ENCODE data around the gene TBCE.

TBCE gene

DNA sequence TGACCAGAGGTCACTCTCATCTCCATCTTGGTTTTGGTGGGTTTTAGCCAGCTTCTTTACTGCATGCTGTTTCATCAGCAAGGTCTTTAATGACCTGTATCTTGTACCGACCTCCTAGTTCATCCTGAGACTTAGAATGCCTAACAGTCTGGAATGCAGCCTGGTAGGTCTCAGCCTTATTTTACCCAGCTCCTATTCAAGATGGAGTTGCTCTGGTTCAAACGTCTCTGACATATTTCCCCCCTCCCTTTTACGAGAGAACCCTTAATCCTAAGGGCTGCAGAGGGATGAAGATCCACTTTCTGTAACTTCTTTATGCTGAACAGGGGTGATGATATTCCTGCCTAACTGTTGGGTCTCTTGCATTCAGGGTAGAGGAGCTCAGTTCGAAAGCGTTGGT is 43.2 kb downstream of the TBCE start:
- DNase-seq = no peak

DNA sequence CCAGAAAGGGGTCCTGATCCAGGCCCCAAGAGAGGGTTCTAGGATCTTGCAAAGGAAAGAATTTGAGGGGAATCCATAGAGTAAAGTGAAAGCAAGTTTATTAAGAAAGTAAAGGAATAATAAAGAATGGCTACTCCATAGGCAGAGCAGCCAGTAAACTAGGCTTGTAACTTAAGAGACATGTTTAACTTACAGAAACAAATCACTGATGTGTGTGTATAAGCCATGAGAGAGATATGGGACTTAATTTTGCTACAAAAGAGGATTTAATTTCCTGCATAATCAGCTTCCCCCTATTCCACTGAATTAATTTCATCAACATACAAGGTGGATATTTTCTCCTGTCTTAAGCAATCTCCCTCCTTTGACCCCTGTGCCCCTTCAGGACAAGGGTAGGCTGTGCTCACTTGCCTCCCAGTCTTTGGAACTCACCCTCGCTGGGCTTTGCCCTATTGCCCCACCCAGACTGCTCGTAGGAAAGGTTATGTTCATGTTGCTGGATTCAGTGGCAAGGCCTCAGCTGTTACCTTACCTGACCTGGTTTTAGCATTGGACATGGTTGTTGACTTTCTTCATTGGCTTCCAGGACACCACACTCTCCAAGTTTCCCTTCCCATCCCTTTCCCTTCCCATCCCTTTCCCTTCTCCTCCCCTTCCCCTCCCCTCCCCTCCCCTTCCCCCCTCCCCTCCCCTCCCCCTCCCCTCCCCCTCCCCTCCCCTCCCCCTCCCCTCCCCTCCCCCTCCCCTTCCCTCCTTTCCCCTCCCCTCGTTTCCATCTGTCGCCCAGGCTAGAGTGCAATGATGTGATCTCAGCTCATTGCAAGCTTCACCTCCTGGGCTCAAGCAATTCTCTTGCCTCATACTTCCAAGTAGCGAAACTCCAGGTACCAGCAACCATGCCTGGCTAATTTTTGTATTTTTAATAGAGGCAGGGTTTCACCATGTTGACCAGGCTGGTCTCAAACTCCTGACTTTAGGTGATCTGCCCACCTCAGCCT is 44.6 kb downstream of the TBCE start:
- DNase-seq = no peak

DNA sequence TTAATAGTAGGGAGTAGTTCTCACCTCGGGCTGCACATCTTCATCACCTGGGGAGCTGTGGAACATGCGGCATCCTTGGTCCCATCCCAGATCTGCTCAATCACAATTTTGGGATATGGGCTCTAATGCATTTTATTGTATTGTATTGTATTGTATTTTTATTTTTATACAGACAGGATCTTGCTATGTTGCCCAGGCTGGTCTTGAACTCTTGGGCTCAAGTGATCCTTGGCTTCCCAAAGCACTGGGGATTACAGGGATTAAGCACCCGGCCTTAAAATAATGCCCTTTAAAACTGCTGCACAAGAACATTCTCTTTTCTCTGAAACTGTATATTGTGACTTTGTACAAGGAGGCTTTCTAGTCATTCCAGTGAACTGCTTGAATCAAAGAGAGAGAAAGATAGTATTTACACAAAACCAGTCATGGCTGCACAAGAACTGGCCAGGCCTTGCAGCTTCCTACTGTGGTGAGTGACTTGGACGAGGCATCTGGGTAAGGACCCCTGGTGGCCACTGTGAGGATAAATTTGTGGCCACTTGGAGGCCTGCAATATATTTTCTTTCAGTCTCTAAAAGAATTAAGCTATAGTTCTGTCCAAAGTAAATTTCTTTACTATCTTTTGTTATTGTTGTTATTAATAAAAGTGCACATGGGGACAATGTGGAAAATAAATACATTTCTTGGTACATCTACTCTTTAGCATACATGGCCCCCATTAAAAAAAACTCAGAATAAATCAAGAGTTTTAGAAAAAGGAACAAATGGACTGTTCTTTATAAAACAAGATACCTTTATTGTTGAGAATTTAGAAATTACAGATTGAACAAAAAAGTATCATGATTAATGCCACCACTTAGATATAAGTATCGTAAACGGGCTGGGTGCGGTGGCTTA is 48.0 kb downstream of the TBCE start:
- DNase-seq = peak; percentile 73

DNA sequence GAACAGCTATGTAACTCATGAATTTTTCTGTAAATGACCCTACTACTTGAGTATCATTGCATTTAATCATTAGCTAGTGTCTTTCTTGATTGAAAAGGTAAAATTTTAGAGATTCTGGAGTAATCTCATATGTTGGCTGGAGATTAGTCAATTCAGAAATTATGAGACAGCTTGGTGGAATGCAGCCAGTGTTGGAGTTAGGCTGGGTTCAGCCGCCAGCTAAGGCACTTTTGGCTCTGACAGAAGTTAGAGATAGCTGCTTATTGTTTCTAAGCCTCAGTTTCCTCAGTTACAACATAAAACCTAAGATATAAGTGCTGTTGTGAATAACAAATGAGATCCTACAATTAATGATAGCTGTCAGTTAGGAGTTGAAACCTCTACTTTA is 49.4 kb downstream of the TBCE start:
- DNase-seq = no peak

DNA sequence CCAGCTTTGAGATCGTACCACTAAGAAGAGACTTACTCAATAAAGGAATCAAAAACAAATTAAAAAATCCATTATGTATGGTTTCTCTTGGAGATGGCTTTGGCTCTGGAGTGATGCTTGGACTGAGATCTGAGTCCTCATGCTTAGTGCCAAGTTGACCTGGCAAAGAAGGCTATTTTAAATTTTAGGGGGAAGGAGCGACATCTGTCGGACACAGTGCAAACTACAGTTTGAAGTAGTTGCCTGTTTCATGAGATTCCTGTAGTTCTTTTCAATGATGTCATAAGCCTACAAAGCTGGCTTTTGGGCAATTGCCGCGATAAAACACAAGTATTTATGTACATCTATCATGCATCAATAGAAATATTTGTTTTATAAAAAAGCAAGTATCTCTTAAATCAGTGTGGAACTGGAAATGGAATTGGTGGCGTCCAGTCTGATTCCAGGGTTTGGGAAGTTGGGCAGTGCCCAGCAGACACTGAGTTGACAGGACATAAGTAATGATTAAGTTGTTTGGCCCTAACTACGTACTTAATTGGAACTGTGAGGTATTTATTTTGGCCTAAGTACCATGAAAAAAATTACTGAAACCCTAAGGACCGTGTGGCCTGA is 50.0 kb downstream of the TBCE start:
- DNase-seq = peak; percentile 74

DNA sequence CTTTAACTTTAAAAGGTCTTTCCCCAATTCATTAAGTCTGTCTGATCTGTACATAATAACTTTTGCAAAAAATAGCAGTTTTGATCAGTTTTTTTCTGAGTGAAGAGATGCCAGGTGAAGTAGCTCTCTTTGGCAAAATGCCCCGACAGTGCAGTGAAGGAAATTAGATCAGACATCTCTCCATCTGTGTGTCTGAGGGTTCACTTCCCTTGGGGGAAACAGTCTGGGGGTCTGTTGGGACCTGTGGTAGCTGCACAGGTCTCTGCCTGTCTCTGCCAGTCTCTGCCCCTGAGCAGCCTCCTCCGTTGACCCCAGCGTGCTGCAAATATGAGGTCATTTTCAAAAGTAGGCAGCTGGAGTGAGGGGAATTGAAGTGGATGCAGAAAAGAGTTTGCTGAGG is 54.5 kb downstream of the TBCE start:
- no peak for DNase-seq

DNA sequence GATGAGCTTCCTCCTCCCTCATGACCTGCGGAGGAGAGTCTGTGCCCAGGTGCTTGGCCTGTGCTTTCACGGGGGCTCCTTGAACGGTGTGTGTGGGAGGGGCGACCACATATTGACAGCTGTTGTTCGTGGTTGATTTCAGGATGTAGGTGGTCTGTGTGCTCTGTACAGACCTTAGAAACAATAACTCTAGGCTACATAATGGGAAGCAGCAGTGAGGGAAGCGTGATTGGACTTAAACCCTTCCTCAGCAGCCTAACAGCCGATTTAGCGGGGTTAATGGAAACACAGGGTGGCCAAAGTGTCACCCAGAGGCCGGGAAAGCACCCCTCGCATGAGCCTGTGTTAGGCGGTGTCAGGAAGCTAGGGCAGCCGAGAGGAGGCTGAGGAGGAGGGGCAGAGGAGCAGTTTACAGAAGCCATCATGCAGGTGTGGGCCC is 56.0 kb downstream of the TBCE start:
- peak; percentile 8 for DNase-seq

DNA sequence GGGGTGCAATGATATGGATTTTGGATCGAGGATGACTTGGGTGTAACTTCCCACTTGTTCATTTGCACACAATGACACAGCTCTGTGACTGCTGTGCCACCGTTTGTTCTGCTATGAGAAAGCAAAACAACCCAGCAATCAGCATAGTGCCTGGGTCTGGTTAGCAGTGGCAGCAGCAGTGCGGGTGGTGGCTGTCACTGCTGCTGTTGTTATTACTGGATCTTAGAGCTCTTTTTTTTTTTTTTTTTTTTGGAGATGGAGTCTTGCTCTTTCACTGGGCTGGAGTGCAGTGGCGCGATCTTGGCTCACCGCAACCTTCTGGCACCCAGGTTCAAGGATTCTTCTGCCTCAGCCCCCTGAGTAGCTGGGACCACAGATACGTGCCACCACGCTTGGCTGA is 56.9 kb downstream of the TBCE start:
- no peak for DNase-seq

DNA sequence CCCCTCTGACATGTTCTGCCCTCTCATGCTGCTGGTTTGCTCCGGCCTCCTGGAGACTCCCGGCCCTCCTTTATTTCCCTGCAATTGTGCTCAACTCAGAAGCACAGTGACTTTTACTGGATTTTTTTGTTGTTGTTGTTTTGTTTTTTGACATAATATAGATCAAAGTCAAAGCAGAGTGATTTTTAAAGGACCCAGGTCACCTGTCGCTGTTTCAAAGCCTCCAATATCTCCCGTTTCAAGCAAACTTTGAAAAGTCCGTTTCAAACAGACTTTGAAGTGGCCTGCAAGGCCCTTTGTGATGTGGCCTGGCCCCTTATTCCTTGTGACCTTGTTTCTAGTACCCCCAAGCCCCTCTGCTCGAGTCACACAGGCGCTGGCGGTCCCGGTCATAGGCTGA is 58.1 kb downstream of the TBCE start:
- DNase-seq = no peak

DNA sequence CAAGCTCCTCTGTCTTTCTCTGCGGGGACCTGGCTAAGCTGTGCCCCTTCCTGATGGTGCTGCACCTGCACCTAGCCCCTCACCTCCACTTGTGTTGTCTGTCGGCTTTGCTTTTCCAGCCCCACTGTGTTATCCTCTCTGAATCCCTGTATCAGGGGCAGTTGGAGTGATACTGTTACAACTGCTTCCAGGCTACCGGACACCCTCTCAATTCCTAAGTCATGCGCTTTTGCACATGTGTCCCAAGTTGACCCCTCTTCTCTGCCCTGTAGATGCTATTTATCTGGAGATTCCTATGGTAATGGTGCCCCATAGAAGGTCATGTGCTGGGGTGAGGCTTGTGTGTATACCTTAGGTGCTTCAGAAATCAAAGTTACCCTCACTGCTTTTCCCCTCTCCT is 58.9 kb downstream of the TBCE start:
- DNase-seq = no peak

DNA sequence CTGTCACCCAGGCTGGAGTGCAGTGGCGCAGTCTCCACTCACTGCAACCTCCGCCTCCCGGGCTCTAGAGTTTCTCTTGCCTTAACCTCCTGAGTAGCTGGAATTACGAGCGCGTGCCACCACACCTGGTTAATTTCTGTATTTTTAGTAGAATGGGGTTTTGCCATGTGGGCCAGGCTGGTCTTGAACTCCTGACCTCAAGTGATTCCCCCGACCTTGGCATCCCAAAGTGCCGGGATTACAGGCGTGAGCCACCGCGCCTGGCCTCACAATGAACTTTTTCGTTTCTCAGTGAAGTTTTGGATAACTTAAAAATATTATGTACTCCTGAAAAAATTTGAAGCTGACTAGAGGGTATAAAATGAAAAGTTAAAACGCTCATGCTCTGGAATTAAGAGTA is 59.5 kb downstream of the TBCE start:
- no peak for DNase-seq

DNA sequence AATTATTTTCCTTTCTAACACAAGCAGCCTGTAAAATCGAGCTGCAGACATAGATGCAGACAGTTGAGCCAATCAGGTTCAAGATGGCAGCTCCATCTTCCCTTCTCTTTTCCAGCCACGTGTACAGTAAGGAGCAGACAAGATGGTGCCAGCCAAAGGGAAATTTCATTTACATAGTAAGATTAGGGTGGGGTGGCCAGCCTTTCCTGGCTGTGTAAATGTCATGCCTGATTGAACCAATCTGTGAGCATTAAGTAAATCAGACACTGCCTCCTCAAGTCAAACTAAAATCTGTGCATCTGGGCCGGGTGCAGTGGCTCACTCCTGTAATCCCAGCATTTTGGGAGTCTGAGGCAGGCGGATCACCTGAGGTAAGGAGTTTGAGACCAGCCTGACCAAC is 60.2 kb downstream of the TBCE start:
- DNase-seq = no peak

DNA sequence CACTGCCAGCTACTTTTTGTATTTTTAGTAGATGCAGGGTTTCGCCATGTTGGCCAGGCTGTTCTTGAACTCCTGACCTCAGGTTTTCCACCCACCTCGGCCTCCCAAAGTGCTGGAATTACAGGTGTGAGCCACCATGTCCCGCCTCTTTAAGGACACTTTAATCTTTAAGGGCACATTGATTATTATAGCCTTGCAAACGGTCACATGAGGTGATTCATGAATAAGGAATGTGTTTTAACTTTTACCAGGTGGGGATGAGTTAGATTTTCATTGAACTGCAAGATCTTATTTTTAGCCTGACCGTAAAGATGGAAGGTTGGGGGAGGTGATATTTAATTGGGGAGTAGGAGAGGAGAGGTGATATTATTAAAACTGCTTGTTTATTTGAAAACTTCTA is 61.9 kb downstream of the TBCE start:
- no peak for DNase-seq

DNA sequence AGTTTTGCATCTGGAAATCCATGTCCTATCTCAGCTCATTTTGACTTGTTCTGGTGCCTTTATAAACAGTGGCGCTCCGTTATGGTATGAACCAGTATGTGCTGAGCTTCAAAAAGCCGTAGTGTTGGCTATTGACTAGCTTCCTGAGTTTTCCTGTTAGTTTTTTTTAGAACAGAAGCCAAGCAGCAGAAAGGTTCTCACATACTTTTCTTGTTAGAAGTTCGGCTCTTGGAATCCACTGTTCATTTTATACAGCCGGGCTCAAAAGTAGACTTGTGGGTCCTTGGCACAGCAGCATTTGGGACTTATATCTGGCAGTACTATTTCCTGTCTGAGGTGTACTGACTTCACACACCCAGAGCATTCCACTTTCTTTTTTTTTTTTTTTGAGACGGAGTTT is 63.8 kb downstream of the TBCE start:
- no peak for DNase-seq

DNA sequence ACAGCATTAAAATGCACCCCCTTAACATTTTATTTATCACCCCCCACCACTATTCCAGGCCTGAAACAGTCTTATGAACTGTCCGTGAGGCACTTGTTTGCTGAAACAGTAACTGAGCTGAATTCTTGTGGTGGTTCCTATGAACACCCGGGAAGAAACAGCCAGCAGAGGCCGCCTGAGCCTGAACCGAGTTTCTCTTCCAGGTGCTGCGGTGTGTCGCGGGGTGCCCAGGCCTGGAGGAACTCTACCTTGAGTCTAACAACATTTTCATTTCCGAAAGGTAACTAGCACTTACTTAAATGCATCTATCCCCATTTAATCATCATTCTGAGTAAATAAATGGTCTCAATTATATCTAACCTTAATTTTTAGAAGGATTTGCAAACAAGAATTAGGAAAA is 66.8 kb downstream of the TBCE start:
- no peak for DNase-seq

DNA sequence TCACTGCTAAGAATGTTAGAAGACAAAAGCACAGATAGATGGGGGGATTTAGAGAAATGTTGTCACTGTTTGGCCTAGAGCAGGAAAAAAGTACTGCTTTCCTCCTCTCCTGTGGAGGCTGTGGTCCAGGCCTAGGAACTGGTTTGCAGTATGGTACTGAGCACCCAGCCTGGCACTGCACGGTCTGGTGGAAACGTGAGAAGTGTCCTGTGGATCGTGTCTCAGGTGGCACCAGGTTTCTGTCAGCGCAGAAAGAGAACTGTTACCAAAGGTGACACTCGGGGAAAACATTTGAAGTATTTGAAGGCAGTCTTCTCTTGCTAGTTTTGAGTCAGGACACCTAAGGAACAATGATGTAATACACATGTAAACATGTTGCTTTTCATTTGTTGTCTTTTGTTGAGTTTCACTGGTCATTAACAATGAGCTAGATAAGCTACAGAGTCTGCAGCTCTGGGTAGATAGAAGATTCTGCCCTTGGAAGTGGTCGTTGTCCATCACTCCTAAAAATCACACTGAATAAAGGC is 74.0 kb downstream of the TBCE start:
- DNase-seq = no peak

DNA sequence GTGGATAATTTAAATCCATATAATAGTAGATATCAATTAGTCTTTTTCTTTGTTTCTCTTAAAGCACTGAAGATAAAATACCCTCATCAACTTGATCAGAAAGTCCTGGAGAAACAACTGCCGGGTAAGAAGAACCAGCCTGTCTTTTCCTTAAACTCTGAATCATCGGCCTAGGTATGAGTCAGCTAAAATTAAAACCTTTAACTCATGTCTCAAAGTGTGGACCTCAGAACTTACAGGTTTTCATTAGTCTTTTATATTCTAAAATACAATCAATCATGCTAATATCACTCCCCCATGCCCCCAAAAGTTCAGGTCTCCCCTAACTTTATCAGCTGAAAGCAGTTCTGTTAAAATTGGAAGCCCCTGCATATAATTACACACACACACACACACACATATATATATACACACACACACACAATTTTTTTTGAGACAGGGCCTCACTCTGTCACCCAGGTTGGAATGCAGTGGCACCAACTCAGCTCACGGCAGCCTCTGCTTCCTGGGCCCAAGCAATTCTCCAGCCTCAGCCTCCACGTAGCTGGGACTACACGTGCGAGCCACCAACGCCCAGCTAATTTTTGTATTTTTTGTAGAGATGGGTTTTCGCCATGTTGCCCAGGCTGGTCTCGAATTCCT is 75.7 kb downstream of the TBCE start:
- DNase-seq = peak; percentile 20

DNA sequence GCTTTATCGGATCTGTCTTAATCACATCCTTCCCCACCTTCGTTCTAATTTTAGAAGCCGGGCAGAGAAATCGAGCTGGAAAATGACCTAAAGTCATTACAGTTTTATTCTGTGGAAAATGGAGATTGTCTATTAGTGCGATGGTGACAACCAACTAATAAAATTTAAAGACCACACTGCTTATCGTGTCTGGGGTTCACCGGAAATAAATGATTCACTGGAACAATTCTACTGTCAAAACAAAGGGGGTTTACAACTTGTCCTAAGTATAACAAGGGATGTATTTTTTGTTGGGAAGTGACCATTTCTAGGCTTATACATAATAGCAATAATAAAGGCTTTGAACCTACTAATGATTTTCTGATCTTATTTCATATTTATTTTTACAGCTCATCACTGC is 81.4 kb downstream of the TBCE start:
- no peak for DNase-seq

DNA sequence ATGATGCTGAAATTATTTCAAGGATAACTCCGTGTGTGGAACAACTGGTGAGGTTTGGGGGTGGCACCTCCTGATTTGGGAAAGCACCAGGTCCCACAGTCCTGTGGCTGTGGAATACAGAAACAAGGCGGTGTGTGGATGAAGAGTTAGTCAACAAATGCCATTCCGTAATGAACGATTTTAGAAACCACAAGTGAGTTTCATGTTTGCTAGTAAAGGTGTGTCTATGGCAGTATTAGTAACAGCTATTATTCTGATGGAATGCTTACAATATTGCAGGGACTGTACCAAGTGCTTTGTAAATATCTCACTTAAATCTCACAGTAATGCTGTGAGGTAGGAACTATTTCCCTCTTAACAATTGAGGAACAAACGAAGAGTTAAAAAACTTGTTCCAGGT is 83.2 kb downstream of the TBCE start:
- no peak for DNase-seq

DNA sequence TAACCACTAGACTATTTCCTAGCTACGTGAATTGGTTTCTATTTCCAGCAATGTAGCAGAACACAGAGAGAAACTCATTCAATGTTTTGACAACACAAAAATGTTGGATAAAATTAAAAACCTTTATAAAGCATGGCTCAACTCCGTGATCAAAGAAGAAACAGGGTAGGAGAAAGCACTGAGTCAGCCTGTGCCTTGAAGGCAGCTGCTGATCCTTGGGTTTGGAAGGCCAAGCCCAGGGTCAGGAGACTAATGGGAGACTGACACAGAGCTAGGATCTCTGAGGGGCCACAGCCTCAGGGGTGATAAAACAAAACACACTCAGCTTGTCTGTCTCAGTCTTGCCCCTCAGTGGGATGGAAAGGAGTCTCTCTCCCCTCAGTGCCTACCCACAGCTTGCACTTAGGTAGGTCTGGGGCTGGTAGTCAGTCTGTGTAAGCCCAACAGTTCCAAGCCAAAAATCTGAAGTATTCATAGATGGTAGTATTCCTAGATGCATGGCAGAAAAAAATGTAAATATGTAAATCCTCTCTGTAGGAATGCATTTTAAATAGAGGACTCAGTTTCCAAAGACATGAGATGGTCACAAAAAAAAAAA is 83.8 kb downstream of the TBCE start:
- no peak for DNase-seq

DNA sequence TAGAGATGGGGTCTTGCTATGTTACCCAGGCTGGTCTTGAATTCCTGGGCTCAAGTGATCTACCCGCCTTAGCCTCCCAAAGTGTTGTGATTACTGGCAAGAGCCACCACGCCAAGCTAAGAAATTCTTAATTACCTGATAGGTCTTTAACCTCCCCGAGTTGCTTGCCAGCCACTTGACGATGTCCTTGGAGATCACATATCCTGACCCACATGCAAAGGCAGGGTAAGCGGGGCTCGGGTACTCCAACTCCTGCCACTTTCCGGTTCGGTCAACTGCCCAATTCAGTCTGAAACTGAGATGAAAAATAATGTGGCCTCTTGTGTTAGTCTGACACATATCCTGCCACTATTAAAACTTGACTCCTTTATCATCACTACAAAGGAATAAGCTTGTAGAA is 86.8 kb downstream of the TBCE start:
- DNase-seq = no peak

DNA sequence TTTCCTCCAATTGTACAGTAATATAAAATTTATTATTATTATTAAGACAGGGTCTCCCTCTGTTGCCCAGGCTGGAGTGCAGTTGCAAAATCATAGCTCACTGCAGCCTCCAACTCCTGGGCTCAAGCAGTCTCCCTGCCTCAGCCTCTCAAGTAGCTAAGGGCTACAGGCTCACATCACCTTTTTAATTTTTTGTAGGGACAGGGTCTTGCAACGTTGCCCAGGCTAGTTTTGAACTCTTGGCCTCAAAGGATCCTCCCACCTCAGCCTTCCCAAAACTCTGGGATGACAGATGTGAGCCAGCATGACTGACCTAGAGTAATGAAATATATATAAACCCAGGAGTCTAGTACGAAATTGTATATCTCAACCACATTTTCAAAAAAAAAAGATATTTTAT is 87.9 kb downstream of the TBCE start:
- DNase-seq = no peak
